ENCODE data around the gene SLC39A11. TPM values are rescaled to one million over a fixed set of nuclear protein-coding genes. Genes with fewer than 3 reads are reported as not detected.

The SLC39A11 gene
- polyA plus RNA-seq, 1 donor from 2014 or later: 8.0 TPM

GRCh38 chr17:72878975-72879660 is 213.4 kb downstream of the SLC39A11 start:
- Histone ChIP-seq H3K9ac (ENCODE audit: low read length) (no peak overlapping the region), H3K9me3 (ENCODE audit: low read length) (no peaks in the 10 kb centered on the region), H3F3A (ENCODE audit: insufficient read depth, low read length, poor library complexity, severe bottlenecking) (no peaks in the 10 kb centered on the region), H3K79me2 (replicated peaks; ENCODE audit: insufficient read depth, low read length) (no peaks in the 10 kb centered on the region), H3K4me3 (ENCODE audit: low read length) (no peak overlapping the region), H3K36me3 (ENCODE audit: insufficient read depth, low read length) (no peaks in the 10 kb centered on the region), H3K9me2 (ENCODE audit: insufficient read depth, low read length) (no peaks in the 10 kb centered on the region), H3K27me3 (ENCODE audit: insufficient read depth, low read depth, low read length) (no peaks in the 10 kb centered on the region), H3K4me2 (ENCODE audit: low read length) (no peak overlapping the region), H4K20me1 (ENCODE audit: insufficient read depth) (no peaks in the 10 kb centered on the region), H2AFZ (ENCODE audit: low read depth, low read length) (no peak overlapping the region), H3K27ac (ENCODE audit: low read length) (peak overlapping the region; percentile 36)
- no peak for TF ChIP-seq EP300 (conservative IDR thresholded peaks at IDR 0.05; ENCODE audit: poor library complexity, severe bottlenecking)
- no peak for TF ChIP-seq EZH2 (IDR thresholded peaks at IDR 0.05; ENCODE audit: borderline replicate concordance, insufficient read depth, low read length, poor library complexity, severe bottlenecking)
- no peak for TF ChIP-seq SMC3 (conservative IDR thresholded peaks at IDR 0.05; ENCODE audit: poor library complexity)
- no peak for TF ChIP-seq MXI1 (conservative IDR thresholded peaks at IDR 0.05; ENCODE audit: poor library complexity, severe bottlenecking)
- no peak for TF ChIP-seq POLR2AphosphoS5 (IDR thresholded peaks at IDR 0.05)
- TF ChIP-seq RAD21 (conservative IDR thresholded peaks at IDR 0.05): no peak
- TF ChIP-seq REST (IDR thresholded peaks at IDR 0.05; ENCODE audit: borderline replicate concordance): no peak
- TF ChIP-seq CTCF (IDR thresholded peaks at IDR 0.05; ENCODE audit: poor library complexity, severe bottlenecking): no peak
- TF ChIP-seq TAF1 (IDR thresholded peaks at IDR 0.05; ENCODE audit: low read depth): no peak

DNA sequence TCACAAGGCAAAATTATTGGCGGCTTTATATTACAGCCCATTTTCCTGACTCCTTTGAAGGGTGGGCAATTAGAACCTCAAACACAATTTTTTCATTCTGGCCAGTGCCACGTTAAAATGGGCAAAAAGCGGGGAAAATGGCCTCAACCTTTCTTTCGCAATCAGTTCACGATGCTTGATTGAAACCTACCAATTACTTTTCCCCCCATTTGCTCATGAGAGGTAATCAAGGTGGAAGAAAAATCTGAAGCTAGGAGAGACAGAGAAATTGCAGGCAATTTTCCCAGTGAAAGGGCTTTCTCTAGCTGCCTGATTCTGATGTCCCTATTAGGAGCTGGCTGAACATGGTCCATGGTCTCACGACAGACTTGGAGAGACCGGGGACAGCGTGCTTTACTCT is 215.1 kb downstream of the SLC39A11 start:
- no peak overlapping the region for H3K4me3 ChIP-seq (ENCODE audit: low read length)
- no peak overlapping the region for H2AFZ ChIP-seq (ENCODE audit: low read depth, low read length)
- peak overlapping the region; percentile 81 for H3K27ac ChIP-seq (ENCODE audit: low read length)
- TF ChIP-seq MXI1 (conservative IDR thresholded peaks at IDR 0.05; ENCODE audit: poor library complexity, severe bottlenecking) (no peak), POLR2AphosphoS5 (IDR thresholded peaks at IDR 0.05) (peak; percentile 64), EP300 (conservative IDR thresholded peaks at IDR 0.05; ENCODE audit: poor library complexity, severe bottlenecking) (peak; percentile 84), REST (IDR thresholded peaks at IDR 0.05; ENCODE audit: borderline replicate concordance) (peak; percentile 87)
- H3K9me3 ChIP-seq (ENCODE audit: low read length): no peaks in the 10 kb centered on the region
- H3F3A ChIP-seq (ENCODE audit: insufficient read depth, low read length, poor library complexity, severe bottlenecking): no peaks in the 10 kb centered on the region
- no peaks in the 10 kb centered on the region for H4K20me1 ChIP-seq (ENCODE audit: insufficient read depth)
- no peaks in the 10 kb centered on the region for H3K79me2 ChIP-seq (replicated peaks; ENCODE audit: insufficient read depth, low read length)
- H3K9me2 ChIP-seq (ENCODE audit: insufficient read depth, low read length): no peaks in the 10 kb centered on the region
- H3K4me2 ChIP-seq (ENCODE audit: low read length): no peak overlapping the region
- no peak overlapping the region for H3K9ac ChIP-seq (ENCODE audit: low read length)
- H3K36me3 ChIP-seq (ENCODE audit: insufficient read depth, low read length): no peaks in the 10 kb centered on the region
- no peaks in the 10 kb centered on the region for H3K27me3 ChIP-seq (ENCODE audit: insufficient read depth, low read depth, low read length)
